HG02610 (cell line): ENCODE measurements around the gene KCNJ6.
"Not testable (repeated sequence)": the region's sequence is repeated elsewhere in the genome, so short reads cannot be mapped to it uniquely, and the experiment has no call there.

Experiments used
- ATAC-seq: cut with Tn5 transposase; IDR thresholded peaks from one replicate; pipeline ENCODE4 v1.9.1; 2021; ENCODE audit warnings: mild to moderate bottlenecking, moderate library complexity; ENCODE audit not compliant: unreplicated experiment

Gene KCNJ6

DNA sequence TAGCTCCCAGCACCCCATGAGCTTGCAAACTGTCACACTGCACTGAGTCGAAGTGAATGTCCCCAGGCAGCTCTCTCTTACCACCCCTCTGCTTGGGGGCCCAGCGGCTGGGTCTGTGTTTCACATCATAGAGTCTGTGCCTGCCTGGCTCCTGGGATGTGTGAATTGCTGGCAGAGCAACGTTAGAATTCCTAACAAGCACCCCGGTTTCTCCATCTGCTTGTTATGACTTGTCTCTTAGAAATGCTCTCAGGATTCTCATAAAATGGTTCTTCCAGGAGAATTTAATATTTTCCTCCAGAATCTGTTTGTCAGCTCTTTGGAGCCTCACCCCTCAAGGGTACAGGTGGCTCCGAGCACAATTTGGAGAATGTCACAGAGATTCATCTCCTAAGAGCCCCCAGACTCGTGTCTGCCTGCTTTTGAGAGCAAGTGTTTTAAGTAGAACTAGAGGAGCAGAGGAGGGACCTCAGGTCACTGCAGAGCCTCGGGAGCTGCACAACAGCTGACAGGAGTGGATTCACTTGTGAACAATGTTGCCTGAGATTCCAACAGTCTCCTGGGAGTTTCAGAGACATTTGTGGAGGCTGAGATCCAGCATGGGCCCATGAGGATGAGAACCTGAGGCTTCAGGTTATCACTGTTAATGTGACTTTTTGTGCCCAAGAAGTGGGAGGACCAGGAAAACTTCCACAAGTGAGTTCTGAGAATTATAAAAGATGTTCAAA, 131.5 kb downstream of the KCNJ6 start:
- ATAC-seq = no peak

DNA sequence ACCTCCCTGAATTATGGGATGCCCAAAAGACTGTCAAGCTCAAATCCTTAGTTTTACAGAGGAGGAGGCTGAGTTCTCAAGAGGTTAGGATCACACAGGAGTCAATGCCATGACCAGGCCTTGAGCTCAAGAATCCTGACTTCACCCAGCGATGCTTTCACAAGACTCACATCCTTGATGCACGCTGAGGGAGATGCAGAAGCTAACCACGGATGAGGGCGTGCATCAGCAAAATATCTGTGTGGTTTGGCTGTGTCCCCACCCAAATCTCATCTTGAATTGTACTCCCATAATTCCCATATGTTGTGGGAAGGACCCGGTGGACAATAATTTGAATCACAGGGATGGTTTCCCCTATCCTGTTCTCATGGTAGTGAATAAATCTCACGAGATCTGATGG, 133.2 kb downstream of the KCNJ6 start:
- ATAC-seq = no peak

DNA sequence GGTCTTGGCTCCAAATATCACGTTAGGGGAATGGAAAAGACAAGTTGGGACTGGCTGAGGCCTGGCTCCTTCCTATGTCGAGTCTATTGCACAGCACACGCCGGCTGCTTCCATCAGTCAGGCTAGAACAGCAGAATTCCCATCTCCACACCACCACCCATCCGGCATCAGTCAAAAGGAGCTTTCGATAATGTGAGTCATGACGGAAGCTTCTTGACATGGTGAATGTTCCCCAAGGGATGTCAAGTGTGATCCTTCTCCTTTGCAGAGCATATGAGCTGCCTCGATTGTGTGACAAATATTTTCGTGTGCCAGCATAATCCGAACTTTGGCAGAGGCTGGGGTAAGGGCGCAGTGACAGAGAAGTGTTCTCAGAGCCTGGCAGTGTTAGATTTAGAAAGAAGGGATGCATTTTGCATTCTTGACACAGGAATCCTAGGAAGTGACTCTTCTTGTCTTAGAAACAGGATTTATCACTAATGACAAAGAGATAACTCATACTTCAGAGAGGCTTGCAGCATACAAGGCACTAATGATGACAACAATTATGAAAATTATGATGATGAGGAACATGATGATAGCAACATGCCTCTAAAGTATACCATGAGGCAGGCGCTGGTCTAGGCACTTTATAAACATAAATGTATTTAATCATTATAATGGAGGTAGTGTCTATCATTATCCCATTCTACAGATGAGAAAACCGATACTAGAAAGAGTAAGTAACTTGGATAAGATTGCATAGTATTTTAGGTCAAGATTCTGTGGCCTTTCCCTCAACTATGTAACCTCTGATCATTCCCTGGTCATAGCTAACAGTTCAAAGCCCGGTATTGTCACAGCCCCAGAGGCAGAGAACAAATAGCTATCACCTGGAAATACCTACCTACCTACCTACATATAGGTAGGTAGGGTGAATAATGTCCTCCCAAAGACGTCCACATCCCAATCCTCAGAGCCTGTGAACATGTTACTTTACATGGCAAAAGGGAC, 135.0 kb downstream of the KCNJ6 start:
- ATAC-seq = no peak

DNA sequence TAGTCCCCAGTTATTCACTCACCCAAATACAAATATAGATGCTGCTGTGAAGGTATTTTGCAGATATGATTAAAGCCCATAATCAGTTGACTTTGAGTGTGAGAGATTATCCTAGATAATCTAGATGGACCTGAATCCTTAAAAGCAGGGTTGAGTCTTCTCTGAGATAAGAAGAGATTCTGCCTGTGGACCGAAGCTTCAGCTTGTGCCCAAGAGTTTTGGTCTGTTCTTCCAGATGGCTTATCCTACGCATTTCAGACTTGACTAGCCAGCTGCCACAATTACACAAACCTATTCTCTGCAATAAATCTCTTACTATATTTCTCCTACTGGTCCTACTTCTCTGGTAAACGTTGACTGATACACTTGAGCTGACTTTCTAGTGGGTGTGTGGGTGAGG, 145.1 kb downstream of the KCNJ6 start:
- ATAC-seq = no peak

DNA sequence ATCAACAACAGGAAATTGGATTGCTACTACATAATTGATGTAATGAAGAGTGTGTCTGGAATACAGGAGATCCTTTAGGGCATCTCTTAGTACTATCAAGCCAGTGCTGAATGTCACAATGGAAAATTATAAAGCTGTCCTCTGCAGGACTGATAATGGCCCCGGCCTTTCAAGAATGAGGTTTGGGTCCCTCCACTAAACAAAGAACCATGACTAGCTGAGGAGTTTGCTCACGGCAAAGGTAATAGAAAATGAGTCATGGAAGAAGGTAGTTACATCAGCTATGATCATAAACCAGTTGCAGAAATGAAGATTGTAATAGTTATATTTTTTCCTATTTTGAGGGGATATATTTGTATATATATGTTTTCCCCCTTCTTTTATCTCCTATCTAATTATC, 145.8 kb downstream of the KCNJ6 start:
- no peak for ATAC-seq

DNA sequence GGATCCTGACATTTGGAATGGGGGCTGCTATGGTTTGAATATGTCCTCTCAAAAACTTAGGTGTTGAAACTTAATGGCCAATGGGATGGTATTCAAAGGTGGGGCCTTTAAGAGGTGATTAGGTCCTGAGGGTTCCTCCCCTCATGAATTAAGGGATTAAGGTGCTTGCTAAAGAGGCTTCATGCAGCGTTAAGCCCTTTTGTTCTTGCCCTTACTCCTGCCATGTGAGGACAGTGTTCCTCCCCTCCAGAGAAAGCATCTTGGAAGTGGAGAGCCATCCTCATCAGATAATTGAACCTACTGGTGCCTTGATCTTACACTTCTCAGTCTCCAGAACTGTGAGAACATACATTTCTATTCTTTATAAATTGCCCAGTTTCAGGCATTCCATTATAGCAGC, 146.6 kb downstream of the KCNJ6 start:
- ATAC-seq = no peak

DNA sequence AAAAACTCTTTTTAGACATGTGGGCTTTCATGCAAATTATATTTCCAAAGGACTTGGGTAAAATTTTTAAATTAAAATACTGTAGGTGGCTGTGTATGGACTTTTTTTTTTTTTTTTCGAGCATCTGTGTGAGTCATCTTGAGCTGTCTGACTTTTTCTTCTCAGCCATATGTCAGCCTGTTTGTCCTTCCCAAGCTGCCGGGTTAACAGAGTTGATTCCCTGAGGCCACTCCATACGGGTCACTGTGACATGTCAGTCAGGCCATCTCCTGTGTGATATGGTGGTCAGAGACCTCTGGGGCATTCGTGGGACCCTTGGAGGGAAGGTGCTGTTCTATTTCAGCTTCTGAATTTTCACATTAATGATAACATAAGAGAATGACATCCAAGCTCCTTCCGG, 148.3 kb downstream of the KCNJ6 start:
- ATAC-seq = no peak

DNA sequence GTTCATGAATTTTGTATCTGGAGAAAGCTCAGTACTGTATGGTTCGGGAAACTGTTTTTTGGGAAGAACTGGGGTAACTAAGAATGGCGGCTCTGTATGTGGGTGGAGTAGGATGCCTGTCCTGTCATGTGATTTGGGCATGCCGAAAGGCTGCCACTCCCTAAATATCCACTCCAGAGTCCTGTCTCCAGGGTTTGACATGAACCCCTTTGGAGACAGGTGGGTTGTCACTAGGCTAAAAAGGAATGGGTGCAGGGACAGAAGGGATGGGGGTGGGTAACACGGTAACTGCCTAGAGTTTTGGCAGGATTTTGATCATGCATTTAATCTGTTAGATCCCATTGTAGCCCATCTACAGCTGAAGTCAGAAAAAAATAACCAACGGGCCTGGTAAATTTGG, 150.1 kb downstream of the KCNJ6 start:
- no peak for ATAC-seq

DNA sequence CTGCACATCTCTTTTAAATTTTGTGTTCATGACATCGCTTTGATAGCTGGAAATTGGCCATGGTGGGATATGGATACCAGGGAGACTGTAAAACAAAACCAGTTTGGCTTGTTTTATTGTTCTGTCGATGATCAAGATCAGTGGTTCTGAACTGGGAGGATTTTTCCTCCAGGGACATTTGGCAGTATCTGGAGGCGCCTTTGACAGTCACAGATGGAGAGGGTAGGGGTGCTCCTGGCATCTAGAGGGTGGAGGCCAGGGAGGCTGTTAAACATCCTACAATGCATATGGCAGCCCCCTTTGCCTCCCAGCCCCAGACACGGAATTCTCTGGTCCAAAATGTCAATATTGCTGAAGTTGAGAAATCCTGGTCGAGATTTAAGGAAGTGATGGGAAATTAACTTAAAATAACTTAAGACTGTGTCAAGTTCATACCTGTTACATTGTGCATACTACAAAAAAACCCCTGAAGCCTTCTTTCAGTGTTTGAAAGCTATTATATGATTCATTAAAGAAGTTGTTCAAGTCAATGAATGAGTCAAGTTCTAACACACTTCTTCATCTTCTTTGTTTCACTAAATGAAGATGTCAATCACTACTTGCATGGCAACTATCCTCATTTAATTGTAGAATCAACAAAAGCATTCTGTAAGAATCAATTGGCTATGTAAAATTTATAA, 150.9 kb downstream of the KCNJ6 start:
- no peak for ATAC-seq

DNA sequence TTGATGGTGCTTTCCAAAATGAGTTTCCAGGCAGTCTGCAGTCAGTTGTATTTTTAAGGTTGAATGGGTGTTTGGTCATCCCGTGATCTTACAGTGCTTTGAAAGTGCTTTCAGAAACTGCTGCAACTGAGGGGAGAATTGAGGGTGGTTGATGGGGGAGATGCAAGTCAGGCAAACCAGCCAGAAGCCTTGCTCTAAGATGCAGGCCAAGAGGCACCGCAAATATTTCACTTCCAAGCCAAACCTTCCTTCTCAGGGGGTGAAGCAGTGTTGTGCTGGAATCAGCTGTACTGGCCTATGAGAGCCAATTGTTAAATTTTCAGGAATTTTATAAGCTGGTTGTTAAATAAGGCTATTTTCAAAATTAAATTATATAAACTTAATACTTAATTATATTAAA, 151.6 kb downstream of the KCNJ6 start:
- no peak for ATAC-seq

DNA sequence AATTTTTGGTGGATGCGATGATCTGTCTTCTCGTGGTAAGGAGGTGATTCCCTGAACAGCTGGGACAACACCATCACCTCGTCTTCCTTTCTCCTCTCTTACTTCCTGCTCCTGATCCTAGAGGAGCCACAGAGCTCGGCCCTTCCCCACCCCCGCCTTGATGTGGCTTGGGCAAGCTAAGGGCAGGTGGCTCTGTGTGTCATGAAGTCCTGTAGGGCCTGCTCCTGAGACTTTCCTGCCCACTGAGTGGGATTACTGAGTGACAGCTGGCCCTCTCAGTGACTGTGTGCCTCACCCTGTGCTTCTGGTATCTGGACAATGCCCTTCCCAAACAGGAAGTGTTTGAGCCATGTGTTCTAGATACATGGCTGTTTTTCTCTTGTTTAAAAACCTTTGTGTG, 153.0 kb downstream of the KCNJ6 start:
- no peak for ATAC-seq

DNA sequence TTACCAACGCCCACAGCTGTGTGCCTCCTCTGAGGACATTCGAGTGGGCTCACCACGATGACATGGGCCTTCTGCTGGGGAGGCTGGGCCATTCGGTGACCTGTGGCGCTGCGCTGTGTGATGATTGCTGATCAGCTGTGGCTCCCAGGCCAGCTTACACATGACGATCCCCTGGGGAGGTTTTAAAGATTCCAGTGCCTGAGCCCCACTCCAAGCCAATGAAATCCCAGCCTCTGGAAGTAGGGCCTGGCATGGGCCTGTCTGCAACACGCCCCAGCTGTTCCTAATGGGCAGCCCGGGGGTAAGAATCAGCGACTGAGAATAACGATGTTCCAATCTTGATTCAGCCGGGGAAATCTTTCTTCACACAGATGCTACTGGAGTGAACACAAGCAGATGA, 153.7 kb downstream of the KCNJ6 start:
- no peak for ATAC-seq

DNA sequence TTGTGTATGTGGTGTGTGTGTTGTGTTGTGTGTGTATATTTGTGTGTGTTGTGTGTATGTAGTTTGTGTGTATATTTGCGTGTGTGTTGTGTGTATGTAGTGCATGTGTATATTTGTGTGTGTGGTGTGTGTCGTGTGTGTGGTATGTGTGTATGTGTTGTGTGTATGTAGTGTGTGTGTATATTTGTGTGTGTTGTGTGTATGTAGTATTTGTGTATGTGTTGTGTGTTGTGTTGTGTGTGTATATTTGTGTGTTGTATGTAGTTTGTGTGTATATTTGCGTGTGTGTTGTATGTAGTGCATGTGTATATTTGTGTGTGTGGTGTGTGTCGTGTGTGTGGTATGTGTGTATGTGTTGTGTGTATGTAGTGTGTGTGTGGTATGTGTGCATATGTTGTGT, 154.9 kb downstream of the KCNJ6 start:
- ATAC-seq = not testable (repeated sequence)

DNA sequence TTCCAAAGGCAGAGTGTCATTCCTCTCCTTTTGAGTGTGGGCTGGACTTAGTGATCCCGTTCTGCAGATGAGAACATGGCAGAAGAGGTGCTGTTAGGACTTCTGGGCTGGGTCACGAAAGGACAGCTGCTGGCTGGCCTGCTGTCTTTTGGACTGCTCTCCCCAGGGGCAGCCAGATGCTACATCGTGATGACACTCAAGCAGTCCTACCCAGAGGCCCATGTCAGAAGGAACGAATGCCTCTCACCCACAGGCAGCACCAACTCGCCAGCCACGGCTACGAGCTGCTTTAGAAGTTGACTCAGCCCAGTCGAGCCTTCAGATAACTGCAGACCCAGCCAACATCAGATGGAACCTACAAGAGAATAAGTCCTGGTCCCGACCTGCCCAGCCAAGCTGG, 156.5 kb downstream of the KCNJ6 start:
- ATAC-seq = no peak

DNA sequence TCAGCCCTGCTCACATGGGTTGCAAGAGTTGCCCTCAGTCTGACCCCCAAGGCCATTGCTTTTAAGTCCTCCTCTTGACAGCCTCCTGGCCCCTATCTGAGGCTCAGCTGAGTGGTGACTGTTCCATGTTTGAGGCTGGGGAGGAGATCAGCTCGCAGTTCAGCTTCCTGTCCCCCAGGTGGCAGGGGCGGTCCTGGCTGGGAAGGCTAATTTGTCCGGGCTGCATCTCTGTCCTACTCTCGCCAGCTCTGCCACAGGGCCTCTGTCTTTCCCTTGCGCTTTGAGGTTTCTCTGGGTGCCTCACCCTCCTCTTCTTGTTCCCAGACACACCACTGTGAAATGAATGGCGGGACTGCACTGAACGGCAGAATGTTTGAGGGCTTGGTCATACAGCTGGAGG, 157.3 kb downstream of the KCNJ6 start:
- ATAC-seq = no peak

DNA sequence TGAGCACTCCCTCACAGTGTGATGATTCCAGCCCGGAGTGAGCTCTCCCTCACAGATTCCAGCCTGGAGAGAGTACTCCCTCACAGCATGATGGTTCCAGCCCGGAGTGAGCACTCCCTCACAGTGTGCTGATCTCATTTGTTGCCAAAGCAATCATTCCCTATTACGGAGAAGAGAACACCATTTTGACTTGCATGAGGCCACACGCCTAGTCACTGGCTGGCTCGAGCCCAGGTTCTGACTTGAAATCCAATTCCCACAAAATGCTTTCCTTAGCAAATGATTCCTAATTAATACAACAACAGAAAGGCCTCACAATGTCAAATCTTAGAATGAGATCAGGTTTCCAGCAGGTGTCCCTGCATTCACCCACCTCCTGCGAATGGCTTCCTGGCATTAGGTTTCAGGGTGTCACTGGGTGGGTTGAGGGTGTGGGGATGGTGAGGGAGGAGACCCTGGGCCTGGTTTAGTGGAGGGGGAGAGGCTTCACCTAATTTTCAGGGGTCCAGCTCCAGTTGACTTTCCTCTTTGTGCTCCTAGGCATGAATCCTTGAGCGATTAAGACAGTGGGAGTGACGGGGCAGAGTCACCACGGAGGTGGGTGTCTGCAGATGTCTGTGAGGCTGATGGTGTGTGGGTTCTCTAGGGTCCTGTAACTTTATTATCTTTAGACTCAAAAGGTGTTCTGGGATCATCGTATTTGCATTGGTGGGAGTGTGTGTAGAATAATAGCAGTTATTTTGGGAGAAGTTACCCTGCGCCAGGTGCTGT, 158.5 kb downstream of the KCNJ6 start:
- ATAC-seq = no peak

DNA sequence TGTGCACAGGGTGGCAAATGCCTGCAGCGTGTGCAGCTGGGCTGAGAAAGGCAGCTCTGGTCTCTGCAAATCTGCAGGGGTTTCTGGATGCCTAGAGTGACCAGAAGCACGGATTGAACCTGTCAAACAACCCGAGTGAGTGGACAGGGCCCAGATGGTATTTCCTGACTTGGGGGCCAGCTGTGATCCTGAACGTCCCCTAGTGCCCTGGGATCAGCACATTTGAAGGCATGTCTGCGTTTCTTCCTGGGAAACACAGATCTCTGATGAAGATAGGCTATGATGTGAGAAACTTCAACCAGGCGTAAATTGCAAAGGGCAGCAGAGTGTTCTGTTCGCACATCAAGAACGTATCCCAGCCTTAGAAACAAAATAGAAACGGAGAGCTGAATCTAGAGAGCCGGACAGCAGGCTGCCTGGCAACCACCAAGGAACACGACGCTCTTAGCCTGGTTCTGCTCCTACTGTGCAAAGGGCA, 163.1 kb downstream of the KCNJ6 start:
- ATAC-seq = no peak

DNA sequence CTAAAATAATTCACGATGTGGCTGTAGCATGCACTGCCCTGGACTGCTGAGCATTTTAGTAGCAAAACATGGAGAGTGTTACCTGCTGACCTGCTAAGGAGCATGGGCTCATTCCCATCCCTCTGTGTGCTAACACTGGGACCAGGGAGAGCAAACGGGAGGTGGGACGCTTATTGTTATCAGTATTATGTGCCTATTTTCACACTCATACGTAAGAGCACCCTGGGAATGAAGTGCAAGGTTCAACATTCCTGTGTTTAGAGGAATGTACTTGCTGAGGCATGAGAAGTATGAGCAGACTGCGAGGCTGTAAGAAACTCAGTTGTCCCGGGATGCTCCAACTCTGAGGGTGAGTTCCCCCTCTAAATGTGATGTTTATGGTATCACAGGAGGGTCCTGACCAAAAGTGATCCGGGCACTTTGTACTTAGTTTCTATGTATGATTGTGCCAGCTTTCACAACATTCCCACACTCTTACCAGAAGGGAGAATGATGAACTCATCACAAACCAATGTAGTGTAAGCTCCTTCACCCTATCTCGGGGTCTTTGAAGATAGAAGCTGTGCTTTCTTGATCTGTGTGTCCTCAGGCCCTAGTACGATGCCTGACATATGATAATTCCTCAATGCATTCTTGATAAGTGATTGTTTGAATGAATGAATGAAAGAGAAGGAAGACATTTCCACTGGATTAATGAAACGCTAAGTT, 164.8 kb downstream of the KCNJ6 start:
- ATAC-seq = no peak

DNA sequence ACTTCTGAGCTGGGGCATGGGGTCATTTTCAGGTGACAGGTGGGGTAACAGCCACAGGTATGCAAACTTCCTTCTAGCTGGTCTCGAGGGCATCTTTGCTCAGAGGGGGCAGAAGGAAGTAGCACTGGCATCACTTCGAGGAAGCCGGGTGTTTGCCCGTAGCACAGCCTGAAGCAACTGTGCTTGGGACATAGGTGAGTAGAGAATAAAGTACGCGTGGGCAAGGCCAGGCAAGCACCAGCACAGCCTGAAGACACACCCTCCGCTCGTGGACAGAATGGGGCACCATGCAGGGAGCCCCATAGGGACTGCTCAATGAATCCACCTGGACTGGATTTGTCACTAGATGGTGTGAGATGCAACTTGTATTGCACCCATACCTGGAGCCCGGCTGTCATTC, 167.1 kb downstream of the KCNJ6 start:
- ATAC-seq = no peak

DNA sequence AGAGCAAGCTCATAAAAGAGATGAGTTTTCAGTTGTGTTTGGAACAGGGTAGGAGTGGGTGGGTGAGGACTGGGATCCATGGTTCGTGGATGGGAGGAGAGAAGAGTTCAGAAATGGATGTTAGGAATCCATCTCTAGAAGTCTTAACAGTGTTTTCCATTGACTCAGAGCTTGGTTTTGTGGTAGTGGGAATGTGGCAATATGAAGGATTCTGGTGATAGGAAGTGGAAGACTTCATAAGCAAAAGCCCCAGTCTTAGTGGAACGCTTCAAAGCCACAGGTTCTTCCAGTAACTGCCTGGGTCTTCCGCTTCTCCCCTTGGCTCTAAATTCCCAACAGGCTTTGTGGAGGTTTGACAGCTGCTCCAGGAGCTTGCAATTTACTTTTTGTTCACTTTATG, 167.9 kb downstream of the KCNJ6 start:
- no peak for ATAC-seq
